ENCODE measurements around the gene AMER2.

- TF ChIP-seq CTCF (IDR thresholded peaks at IDR 0.05) (no peak), POLR2AphosphoS5 (IDR thresholded peaks at IDR 0.05) (no peak)
These were observed 5.8 kb downstream of the AMER2 start for GRCh38 chr13:25166306-25166705.
